ENCODE results near the gene IL2RA. TPM values are rescaled to one million over a fixed set of nuclear protein-coding genes. Genes with fewer than 3 reads are reported as not detected.

Gene IL2RA
- total RNA-seq, 3 donors from 2014 or later (not counting 1 experiment from before 2014, with no cell fraction given): 3.4 to 11.2 (median 3.7) TPM

DNA sequence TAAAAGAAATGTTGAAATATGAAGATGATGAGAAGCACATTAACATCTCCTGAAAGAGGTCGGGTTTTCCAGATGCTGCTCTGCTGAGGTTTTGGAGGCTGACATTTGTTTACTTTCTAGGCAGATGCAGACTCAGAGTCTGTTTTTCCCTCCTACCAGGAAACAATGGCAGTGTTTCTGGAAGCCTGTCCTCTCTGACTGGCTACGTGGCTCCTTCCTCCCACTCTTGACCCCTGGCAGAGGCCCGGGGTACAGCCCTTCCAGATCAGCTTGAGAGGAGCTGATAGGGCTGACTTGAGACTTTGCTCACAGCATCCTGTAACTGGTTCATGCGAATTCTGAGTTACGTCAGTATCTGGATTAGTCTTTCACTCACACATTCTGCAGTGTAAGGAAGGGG, 43.7 kb downstream of the IL2RA start:
- DNase-seq (no peak), ATAC-seq (no peak)
- Histone ChIP-seq H3K27ac (ENCODE audit: low read length) (no peak overlapping the region), H3K36me3 (ENCODE audit: control insufficient read depth, insufficient read depth, low read length) (no peaks in the 10 kb centered on the region), H3K27me3 (ENCODE audit: control insufficient read depth, insufficient read depth, low read length) (no peaks in the 10 kb centered on the region), H3K4me1 (ENCODE audit: control insufficient read depth, insufficient read depth, low read length) (peaks cover 8% of the 10 kb centered on the region), H3K9me3 (ENCODE audit: control insufficient read depth, insufficient read depth, low read length) (no peaks in the 10 kb centered on the region), H3K4me3 (ENCODE audit: low read length) (no peak overlapping the region)
- WGBS (ENCODE audit: insufficient coverage): 75% methylated on average over 5 of the region's 5 CpGs
- no peak overlapping the region for H3K27ac Mint-ChIP-seq
- no peaks in the 10 kb centered on the region for H3K36me3 Mint-ChIP-seq
- H3K4me3 Mint-ChIP-seq: no peak overlapping the region
- TF ChIP-seq, protein P1, sequence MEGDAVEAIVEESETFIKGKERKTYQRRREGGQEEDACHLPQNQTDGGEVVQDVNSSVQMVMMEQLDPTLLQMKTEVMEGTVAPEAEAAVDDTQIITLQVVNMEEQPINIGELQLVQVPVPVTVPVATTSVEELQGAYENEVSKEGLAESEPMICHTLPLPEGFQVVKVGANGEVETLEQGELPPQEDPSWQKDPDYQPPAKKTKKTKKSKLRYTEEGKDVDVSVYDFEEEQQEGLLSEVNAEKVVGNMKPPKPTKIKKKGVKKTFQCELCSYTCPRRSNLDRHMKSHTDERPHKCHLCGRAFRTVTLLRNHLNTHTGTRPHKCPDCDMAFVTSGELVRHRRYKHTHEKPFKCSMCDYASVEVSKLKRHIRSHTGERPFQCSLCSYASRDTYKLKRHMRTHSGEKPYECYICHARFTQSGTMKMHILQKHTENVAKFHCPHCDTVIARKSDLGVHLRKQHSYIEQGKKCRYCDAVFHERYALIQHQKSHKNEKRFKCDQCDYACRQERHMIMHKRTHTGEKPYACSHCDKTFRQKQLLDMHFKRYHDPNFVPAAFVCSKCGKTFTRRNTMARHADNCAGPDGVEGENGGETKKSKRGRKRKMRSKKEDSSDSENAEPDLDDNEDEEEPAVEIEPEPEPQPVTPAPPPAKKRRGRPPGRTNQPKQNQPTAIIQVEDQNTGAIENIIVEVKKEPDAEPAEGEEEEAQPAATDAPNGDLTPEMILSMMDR (IDR thresholded peaks at IDR 0.05): no peak
- peaks cover 6 to 7% of the 10 kb centered on the region in 2 donors for H3K27me3 Mint-ChIP-seq (ENCODE audit: low read depth in 2 of 2)
- intact Hi-C loops (cut with micrococcal nuclease): loop anchor here (10.0 kb wide), 1 partner anchor 126 kb away; no protein-coding TSS in a partner anchor
- H3K4me1 Mint-ChIP-seq: peaks cover 0 to 8% of the 10 kb centered on the region in 2 donors
- no peaks in the 10 kb centered on the region for H3K9me3 Mint-ChIP-seq

DNA sequence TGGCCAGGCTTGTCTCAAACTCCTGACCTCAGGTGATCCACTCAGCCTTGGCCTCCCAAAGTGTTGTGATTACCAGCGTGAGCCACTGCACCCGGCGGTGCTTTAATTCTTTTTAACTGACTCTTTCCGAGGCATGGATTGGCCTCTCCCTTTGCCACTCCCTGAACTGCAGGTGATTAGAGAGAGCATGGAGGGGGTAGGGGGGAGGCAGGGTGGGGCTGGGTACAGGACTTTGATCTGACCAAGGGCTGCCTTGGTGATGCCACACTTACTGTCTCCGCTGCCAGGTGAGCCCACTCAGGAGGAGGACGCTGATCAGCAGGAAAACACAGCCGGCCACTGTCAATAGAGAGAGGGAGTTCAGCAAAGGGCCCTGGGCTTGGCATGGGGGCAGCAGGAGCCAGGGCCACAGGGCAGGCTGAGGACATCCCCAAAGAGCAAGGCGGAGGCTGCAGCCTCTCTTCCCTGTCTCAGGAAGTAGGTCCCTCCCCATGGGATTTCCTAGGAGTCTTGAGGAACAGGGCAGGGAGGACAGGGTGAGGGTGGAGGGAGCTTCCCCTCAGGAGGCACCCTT, 44.3 kb downstream of the IL2RA start:
- Mint-ChIP-seq H3K27ac (no peak overlapping the region), H3K4me1 (peaks cover 0 to 8% of the 10 kb centered on the region in 2 donors), H3K4me3 (no peak overlapping the region), H3K27me3 (ENCODE audit: low read depth in 2 of 2) (peaks cover 6 to 7% of the 10 kb centered on the region in 2 donors), H3K36me3 (no peaks in the 10 kb centered on the region), H3K9me3 (no peaks in the 10 kb centered on the region)
- TF ChIP-seq, protein P1 (IDR thresholded peaks at IDR 0.05): no peak
- H3K4me1 ChIP-seq (ENCODE audit: control insufficient read depth, insufficient read depth, low read length): peaks cover 8% of the 10 kb centered on the region
- ATAC-seq: no peak
- H3K27me3 ChIP-seq (ENCODE audit: control insufficient read depth, insufficient read depth, low read length): no peaks in the 10 kb centered on the region
- WGBS (ENCODE audit: insufficient coverage): 95% methylated on average over 8 of the region's 8 CpGs
- no peak overlapping the region for H3K27ac ChIP-seq (ENCODE audit: low read length)
- intact Hi-C loops (cut with micrococcal nuclease): loop anchor here (10.0 kb wide), 1 partner anchor 127 kb away; no protein-coding TSS in a partner anchor
- no peaks in the 10 kb centered on the region for H3K9me3 ChIP-seq (ENCODE audit: control insufficient read depth, insufficient read depth, low read length)
- no peaks in the 10 kb centered on the region for H3K36me3 ChIP-seq (ENCODE audit: control insufficient read depth, insufficient read depth, low read length)
- no peak for DNase-seq
- H3K4me3 ChIP-seq (ENCODE audit: low read length): no peak overlapping the region

DNA sequence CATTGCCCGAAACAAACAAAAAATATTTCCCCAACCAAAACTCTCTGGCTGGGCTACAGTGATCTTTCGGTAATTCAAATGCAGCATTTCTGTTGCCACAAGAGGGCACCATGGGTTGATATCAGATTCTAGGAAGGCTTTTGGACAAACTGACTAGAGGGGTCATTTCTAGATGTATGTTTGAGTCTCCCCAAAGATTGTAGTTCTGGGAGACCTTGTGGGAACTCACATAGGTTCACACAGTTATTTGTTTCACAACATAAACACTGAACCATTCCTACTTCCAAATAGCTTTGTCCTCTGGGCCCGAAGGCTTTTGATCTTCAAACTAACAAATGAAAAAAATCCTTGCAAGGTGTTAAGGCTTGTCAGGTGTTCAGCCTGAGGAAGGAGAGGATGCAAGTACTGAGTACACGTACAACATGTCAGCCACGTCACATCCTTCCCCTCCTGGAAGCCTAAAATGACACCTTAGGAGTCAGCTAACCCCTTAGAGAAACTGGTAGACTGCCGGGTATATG, 47.9 kb downstream of the IL2RA start:
- H3K4me1 Mint-ChIP-seq: peaks cover 0 to 8% of the 10 kb centered on the region in 2 donors
- intact Hi-C loops (cut with micrococcal nuclease): loop anchor here (1.0 to 10.0 kb wide), 3 partner anchors 37 to 130 kb away; no protein-coding TSS in a partner anchor
- H3K27me3 ChIP-seq (ENCODE audit: control insufficient read depth, insufficient read depth, low read length): no peaks in the 10 kb centered on the region
- 43% methylated on average over 6 of the region's 6 CpGs for WGBS (ENCODE audit: insufficient coverage)
- H3K9me3 Mint-ChIP-seq: no peaks in the 10 kb centered on the region
- peak; percentile 33 to 87 for DNase-seq
- H3K27ac Mint-ChIP-seq: peak overlapping the region; percentile 43
- H3K36me3 Mint-ChIP-seq: no peaks in the 10 kb centered on the region
- H3K4me3 ChIP-seq (ENCODE audit: low read length): no peak overlapping the region
- no peaks in the 10 kb centered on the region for H3K36me3 ChIP-seq (ENCODE audit: control insufficient read depth, insufficient read depth, low read length)
- no peaks in the 10 kb centered on the region for H3K9me3 ChIP-seq (ENCODE audit: control insufficient read depth, insufficient read depth, low read length)
- peak; percentile 70 to 84 (median 82) for ATAC-seq
- H3K4me1 ChIP-seq (ENCODE audit: control insufficient read depth, insufficient read depth, low read length): peaks cover 8% of the 10 kb centered on the region
- H3K27ac ChIP-seq (ENCODE audit: low read length): peak overlapping the region; percentile 59
- TF ChIP-seq, protein P1 (IDR thresholded peaks at IDR 0.05): peak; percentile 77
- no peak overlapping the region for H3K4me3 Mint-ChIP-seq
- peaks cover 0 to 4% of the 10 kb centered on the region in 2 donors for H3K27me3 Mint-ChIP-seq (ENCODE audit: low read depth in 2 of 2)

All from natural killer cell (primary cell).